Stimulated activated naive CD4-positive, alpha-beta T cell treated with Interleukin-2 at 50 U/mL for 16 hours (primary cell): ENCODE data around the gene ACVR1B.

Source experiments
- DNase-seq: peaks from one replicate; lab custom pipeline; 2025; lab: John Stamatoyannopoulos, UW

Gene ACVR1B

DNA sequence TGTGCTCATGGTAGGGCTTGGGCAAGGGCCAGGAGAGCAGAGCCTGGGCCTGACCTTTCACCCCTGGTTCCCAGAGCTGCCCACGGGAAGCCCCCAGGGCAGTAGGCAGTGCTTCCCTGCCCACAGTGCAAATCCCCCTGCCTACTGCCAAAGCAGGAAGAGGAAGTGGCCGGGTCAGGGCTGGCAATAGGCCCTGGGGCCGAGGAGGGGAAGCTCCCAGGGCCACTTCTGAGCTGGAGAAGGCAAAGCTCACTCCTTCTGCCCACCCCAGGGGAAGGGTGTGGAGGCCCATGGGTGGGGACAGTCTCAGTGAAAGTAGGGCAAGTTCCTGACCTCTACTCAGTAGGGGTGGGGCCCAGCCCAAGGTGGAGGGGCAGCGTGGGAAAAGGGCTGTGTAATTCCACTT is 94.3 kb downstream of the ACVR1B start:
- DNase-seq: no peak
